HEK293 (cell line): ENCODE data around the gene CACNA1C.

Source experiments
- CTCF ChIA-PET: fragments of 350-600 bp; formaldehyde crosslinking; extraction: SDS; loops from one replicate; lab custom pipeline; 2021; ENCODE audit warnings: antibody characterized with exemption; lab: Yijun Ruan, JAX
- POLR2A ChIA-PET: fragments of 300-600 bp; formaldehyde crosslinking; extraction: SDS; loops from one replicate; lab custom pipeline; 2020; ENCODE audit warnings: antibody characterized with exemption, inconsistent platforms; lab: Yijun Ruan, JAX
- H3K27ac ChIP-seq: fragments of 200-500 bp; sonication (Bioruptor generic); 2 replicates; pipeline ENCODE4 v1.5.1; 2014; ENCODE audit warnings: low read depth, low read length, control low read depth, inconsistent platforms; ENCODE audit errors: extremely low read depth
- H3K36me3 ChIP-seq, 2 experiments: fragments of 200-500 bp in 1 of 2; sonication (Bioruptor generic) in 1 of 2; 1 replicate in 1 of 2; 2 replicates in 1 of 2; pipeline ENCODE4 v1.5.1; 2014 to 2017; ENCODE audit warnings: inconsistent platforms in 2 of 2, low read length in 2 of 2; ENCODE audit not compliant: control insufficient read depth in 2 of 2, insufficient read depth in 1 of 2
- H3K4me1 ChIP-seq: fragments of 200-500 bp; sonication (Bioruptor generic); 2 replicates; pipeline ENCODE4 v1.5.1; 2014; ENCODE audit warnings: mild to moderate bottlenecking, low read length, inconsistent platforms; ENCODE audit not compliant: control insufficient read depth, insufficient read depth
- H3K4me3 ChIP-seq: 2 replicates; pipeline ENCODE4 v1.5.1; 2011; ENCODE audit warnings: low read depth, mild to moderate bottlenecking, control low read depth, low read length, moderate library complexity
- H3K9me3 ChIP-seq: fragments of 200-500 bp; sonication (Bioruptor generic); 2 replicates; pipeline ENCODE4 v1.5.1; 2014; ENCODE audit warnings: low read depth, low read length, inconsistent platforms; ENCODE audit not compliant: control insufficient read depth, insufficient read depth
- EGR2 ChIP-seq: fragments of 450-650 bp; formaldehyde crosslinking; IDR thresholded peaks from 2 replicates; pipeline ENCODE4 v1.5.1; 2016; ENCODE audit warnings: low read depth, missing biosample characterization, missing genetic modification characterization
- GFI1B ChIP-seq: fragments of 450-650 bp; formaldehyde crosslinking; IDR thresholded peaks from 2 replicates; pipeline ENCODE4 v1.5.1; 2016; ENCODE audit warnings: missing biosample characterization, missing genetic modification characterization
- GLIS1 ChIP-seq: fragments of 450-650 bp; formaldehyde crosslinking; IDR thresholded peaks from 2 replicates; pipeline ENCODE4 v1.5.1; 2016; ENCODE audit warnings: missing biosample characterization, missing genetic modification characterization
- GLIS2 ChIP-seq: fragments of 450-650 bp; formaldehyde crosslinking; IDR thresholded peaks from 2 replicates; pipeline ENCODE4 v1.5.1; 2016; ENCODE audit warnings: missing biosample characterization, missing genetic modification characterization
- HOXA7 ChIP-seq: sonication (generic); formaldehyde crosslinking; IDR thresholded peaks from 2 replicates; pipeline ENCODE4 v1.8.1; 2022; ENCODE audit warnings: missing genetic modification reagents, borderline replicate concordance
- INSM2 ChIP-seq: fragments of 450-650 bp; formaldehyde crosslinking; IDR thresholded peaks from 2 replicates; pipeline ENCODE4 v1.5.1; 2016; ENCODE audit warnings: missing biosample characterization, missing genetic modification characterization
- OVOL3 ChIP-seq: fragments of 450-650 bp; formaldehyde crosslinking; IDR thresholded peaks from 2 replicates; pipeline ENCODE4 v1.5.1; 2016; ENCODE audit warnings: missing biosample characterization, missing genetic modification characterization
- REST ChIP-seq: fragments of 450-650 bp; formaldehyde crosslinking; IDR thresholded peaks from 2 replicates; pipeline ENCODE4 v1.5.1; 2016; ENCODE audit warnings: missing biosample characterization, missing genetic modification characterization
- ZBTB21 ChIP-seq: fragments of 450-650 bp; formaldehyde crosslinking; IDR thresholded peaks from 2 replicates; pipeline ENCODE4 v1.5.1; 2017; ENCODE audit warnings: missing biosample characterization, missing genetic modification characterization
- ZFP37 ChIP-seq: fragments of 450-650 bp; formaldehyde crosslinking; IDR thresholded peaks from 2 replicates; pipeline ENCODE4 v1.5.1; 2016; ENCODE audit warnings: missing biosample characterization, missing genetic modification characterization
- ZNF138 ChIP-seq: fragments of 450-650 bp; formaldehyde crosslinking; IDR thresholded peaks from 2 replicates; pipeline ENCODE4 v1.5.1; 2016; ENCODE audit warnings: missing biosample characterization, missing genetic modification characterization, borderline replicate concordance
- ZNF174 ChIP-seq: fragments of 450-650 bp; formaldehyde crosslinking; IDR thresholded peaks from 2 replicates; pipeline ENCODE4 v1.5.0; 2017; ENCODE audit warnings: missing biosample characterization, mild to moderate bottlenecking, missing genetic modification characterization
- ZNF211 ChIP-seq: fragments of 450-650 bp; formaldehyde crosslinking; IDR thresholded peaks from 2 replicates; pipeline ENCODE4 v1.5.1; 2016; ENCODE audit warnings: low read depth, missing biosample characterization, missing genetic modification characterization
- ZNF214 ChIP-seq: fragments of 450-650 bp; formaldehyde crosslinking; IDR thresholded peaks from 2 replicates; pipeline ENCODE4 v1.5.1; 2017; ENCODE audit warnings: missing biosample characterization, mild to moderate bottlenecking, missing genetic modification characterization, borderline replicate concordance
- ZNF23 ChIP-seq: fragments of 450-650 bp; formaldehyde crosslinking; IDR thresholded peaks from 2 replicates; pipeline ENCODE4 v1.5.1; 2016; ENCODE audit warnings: missing biosample characterization, missing genetic modification characterization, borderline replicate concordance
- ZNF394 ChIP-seq: fragments of 450-650 bp; formaldehyde crosslinking; IDR thresholded peaks from 2 replicates; pipeline ENCODE4 v1.5.1; 2016; ENCODE audit warnings: missing biosample characterization, missing genetic modification characterization, mild to moderate bottlenecking, moderate library complexity, borderline replicate concordance
- ZNF626 ChIP-seq: fragments of 450-650 bp; sonication (Bioruptor Pico); formaldehyde crosslinking; IDR thresholded peaks from 2 replicates; pipeline ENCODE4 v1.5.1; 2018; ENCODE audit warnings: missing biosample characterization, missing genetic modification characterization, inconsistent platforms
- ZNF629 ChIP-seq: fragments of 450-650 bp; formaldehyde crosslinking; IDR thresholded peaks from 2 replicates; pipeline ENCODE4 v1.5.1; 2017; ENCODE audit warnings: missing biosample characterization, missing genetic modification characterization
- ZNF654 ChIP-seq: fragments of 450-650 bp; formaldehyde crosslinking; IDR thresholded peaks from 2 replicates; pipeline ENCODE4 v1.5.1; 2016; ENCODE audit warnings: low read depth, missing biosample characterization, missing genetic modification characterization
- ZNF776 ChIP-seq: fragments of 450-650 bp; formaldehyde crosslinking; IDR thresholded peaks from 2 replicates; pipeline ENCODE4 v1.5.0; 2017; ENCODE audit warnings: missing biosample characterization, missing genetic modification characterization, borderline replicate concordance
- ZNF791 ChIP-seq: fragments of 450-650 bp; formaldehyde crosslinking; IDR thresholded peaks from 2 replicates; pipeline ENCODE4 v1.5.1; 2016; ENCODE audit warnings: missing biosample characterization, missing genetic modification characterization
- TF ChIP-seq, protein P1 (sequence below): fragments of 450-650 bp; formaldehyde crosslinking; IDR thresholded peaks from 2 replicates; pipeline ENCODE4 v1.5.1; 2016; ENCODE audit warnings: missing biosample characterization, missing genetic modification characterization, borderline replicate concordance

Gene CACNA1C

DNA sequence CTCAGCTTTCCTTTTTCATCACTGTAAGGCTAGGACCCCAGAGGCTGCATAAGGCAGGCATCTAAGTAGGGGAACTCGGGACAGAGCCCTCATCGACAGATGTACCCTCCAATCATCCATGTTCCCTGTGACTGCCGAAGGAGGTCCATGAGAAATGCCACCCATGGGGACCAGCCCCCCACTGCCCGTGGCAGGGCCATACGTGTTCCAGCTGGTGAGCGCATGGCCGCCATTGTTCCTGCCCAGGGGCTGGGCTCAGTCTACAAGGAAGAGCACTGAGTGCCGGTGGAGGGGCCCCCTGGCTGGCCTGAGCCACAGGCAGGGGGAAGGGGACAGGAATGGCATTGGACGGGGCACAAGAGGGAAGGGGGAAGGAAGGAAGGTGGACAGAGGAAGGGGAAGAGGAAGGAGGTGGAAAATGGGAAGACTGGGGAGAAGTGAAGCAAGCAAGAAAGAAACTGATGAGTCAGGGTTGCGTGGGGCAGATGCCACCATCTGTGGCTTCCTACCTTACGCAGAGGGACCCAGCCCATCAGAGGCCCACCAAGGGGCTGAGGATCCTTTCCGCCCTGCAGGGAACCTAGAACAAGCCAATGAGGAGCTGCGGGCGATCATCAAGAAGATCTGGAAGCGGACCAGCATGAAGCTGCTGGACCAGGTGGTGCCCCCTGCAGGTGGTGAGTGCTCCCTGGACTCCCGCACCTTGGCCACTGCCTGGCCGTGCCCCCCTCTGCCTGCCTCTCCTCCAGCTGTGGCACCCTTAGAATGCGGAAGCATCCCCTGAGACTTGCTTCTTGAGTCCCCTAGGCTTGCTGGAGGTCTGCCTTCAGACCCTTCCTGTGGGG is 621.4 kb downstream of the CACNA1C start:
- Histone ChIP-seq H3K27ac (no peak overlapping the region), H3K4me1 (no peaks in the 10 kb centered on the region), H3K4me3 (no peak overlapping the region), H3K36me3 (no peaks in the 10 kb centered on the region), H3K9me3 (no peaks in the 10 kb centered on the region)
- TF ChIP-seq GLIS2 (tag by site-specific recombination) (0 out of 2 replicates have a peak, but pooled peaks have one; percentile 23), ZNF776 (no peak), INSM2 (tag by site-specific recombination) (no peak), ZFP37 (tag by site-specific recombination) (no peak), ZNF174 (no peak)
- CTCF ChIA-PET, result interaction anchor here (1.1 kb wide), 1 partner anchor 640 kb away, joined by 4 read pairs; no protein-coding TSS in a partner anchor
- POLR2A ChIA-PET, result no interaction called here

- ChIA-PET POLR2A (no interaction called here), CTCF (interaction anchor here (0.7 kb wide), 1 partner anchor 510 kb away, joined by 3 read pairs; no protein-coding TSS in a partner anchor)
- Histone ChIP-seq H3K4me3 (no peak overlapping the region), H3K4me1 (no peaks in the 10 kb centered on the region), H3K27ac (no peak overlapping the region), H3K36me3 (no peaks in the 10 kb centered on the region), H3K9me3 (no peaks in the 10 kb centered on the region)
- TF ChIP-seq ZNF654 (no peak), ZNF23 (no peak), ZNF211 (tag by site-specific recombination) (no peak)
Measured at GRCh38 chr12:2675776-2676175, 623.0 kb downstream of the CACNA1C start.

DNA sequence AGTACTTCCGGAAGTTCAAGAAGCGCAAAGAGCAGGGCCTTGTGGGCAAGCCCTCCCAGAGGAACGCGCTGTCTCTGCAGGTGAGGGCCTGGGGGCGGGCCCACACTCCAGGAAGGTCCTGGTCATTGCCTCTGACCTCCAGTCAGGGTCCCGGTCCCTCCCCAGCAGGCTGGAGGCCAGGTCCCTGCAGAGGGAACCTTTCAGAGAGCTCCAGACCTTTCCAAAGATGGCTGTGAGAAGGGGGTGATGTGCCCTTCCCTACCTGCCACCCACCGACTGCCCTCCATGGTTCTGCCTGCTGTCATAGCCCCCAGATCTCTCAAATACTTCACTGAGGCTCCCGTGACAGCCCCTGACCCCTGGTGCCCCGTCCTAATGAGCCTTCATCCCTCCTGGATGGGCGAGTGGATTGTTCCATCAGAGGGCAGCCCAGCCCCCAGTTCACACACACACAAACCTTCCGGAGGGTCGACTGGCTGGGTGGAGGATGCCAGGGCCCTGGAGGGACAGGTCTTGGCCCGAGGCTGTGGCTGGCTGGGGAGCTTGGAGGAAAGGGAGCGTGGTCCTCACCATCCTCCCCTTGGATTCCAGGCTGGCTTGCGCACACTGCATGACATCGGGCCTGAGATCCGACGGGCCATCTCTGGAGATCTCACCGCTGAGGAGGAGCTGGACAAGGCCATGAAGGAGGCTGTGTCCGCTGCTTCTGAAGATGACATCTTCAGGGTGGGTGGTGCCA is 624.5 kb downstream of the CACNA1C start:
- ChIA-PET CTCF (no interaction called here), POLR2A (no interaction called here)
- no peaks in the 10 kb centered on the region for H3K4me1 ChIP-seq
- H3K9me3 ChIP-seq, result no peaks in the 10 kb centered on the region
- H3K4me3 ChIP-seq, result no peak overlapping the region
- H3K27ac ChIP-seq, result no peak overlapping the region
- H3K36me3 ChIP-seq, result no peaks in the 10 kb centered on the region
- TF ChIP-seq REST, result no peak
- no peak for TF ChIP-seq ZNF629
- no peak for TF ChIP-seq GLIS1 (tag by site-specific recombination)
- TF ChIP-seq ZBTB21 (tag by site-specific recombination), result no peak
- TF ChIP-seq, protein P1, sequence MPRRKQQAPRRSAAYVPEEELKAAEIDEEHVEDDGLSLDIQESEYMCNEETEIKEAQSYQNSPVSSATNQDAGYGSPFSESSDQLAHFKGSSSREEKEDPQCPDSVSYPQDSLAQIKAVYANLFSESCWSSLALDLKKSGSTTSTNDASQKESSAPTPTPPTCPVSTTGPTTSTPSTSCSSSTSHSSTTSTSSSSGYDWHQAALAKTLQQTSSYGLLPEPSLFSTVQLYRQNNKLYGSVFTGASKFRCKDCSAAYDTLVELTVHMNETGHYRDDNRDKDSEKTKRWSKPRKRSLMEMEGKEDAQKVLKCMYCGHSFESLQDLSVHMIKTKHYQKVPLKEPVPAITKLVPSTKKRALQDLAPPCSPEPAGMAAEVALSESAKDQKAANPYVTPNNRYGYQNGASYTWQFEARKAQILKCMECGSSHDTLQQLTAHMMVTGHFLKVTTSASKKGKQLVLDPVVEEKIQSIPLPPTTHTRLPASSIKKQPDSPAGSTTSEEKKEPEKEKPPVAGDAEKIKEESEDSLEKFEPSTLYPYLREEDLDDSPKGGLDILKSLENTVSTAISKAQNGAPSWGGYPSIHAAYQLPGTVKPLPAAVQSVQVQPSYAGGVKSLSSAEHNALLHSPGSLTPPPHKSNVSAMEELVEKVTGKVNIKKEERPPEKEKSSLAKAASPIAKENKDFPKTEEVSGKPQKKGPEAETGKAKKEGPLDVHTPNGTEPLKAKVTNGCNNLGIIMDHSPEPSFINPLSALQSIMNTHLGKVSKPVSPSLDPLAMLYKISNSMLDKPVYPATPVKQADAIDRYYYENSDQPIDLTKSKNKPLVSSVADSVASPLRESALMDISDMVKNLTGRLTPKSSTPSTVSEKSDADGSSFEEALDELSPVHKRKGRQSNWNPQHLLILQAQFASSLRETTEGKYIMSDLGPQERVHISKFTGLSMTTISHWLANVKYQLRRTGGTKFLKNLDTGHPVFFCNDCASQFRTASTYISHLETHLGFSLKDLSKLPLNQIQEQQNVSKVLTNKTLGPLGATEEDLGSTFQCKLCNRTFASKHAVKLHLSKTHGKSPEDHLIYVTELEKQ (tag by site-specific recombination), result no peak
- no peak for TF ChIP-seq HOXA7
- TF ChIP-seq ZNF394 (tag by site-specific recombination), result no peak
- TF ChIP-seq ZNF626, result no peak
- TF ChIP-seq ZNF791 (tag by site-specific recombination), result no peak
- TF ChIP-seq ZNF214, result no peak
- TF ChIP-seq ZNF138 (tag by site-specific recombination), result no peak
- no peak for TF ChIP-seq GFI1B (tag by site-specific recombination)
- no peak for TF ChIP-seq OVOL3 (tag by site-specific recombination)
- TF ChIP-seq EGR2 (tag by site-specific recombination), result no peak
